HG03196 (cell line): ENCODE data around the gene CDC42BPB.

ENCODE experiments used
- ATAC-seq: cut with Tn5 transposase; IDR thresholded peaks from one replicate; pipeline ENCODE4 v1.9.1; 2021; ENCODE audit not compliant: unreplicated experiment

CDC42BPB gene

DNA sequence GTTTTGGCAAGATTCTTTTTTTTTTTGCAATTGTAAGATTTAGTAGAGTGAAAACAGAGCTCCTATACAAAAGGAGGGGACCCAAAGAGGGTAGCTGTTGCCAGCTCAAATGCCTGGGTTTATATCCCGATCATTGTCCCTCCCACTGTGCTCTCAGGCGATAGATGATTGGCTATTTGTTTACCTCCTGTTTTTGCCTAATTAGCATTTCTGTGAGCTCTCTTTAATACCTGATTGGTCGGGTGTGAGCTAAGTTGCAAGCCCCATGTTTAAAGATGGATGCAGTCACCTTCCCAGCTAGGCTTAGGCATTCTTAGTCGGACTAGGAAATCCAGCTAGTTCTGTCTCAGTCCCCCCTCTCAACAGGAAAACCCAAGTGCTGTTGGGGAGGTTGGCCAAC is 39.0 kb upstream of the CDC42BPB start:
- no peak for ATAC-seq

DNA sequence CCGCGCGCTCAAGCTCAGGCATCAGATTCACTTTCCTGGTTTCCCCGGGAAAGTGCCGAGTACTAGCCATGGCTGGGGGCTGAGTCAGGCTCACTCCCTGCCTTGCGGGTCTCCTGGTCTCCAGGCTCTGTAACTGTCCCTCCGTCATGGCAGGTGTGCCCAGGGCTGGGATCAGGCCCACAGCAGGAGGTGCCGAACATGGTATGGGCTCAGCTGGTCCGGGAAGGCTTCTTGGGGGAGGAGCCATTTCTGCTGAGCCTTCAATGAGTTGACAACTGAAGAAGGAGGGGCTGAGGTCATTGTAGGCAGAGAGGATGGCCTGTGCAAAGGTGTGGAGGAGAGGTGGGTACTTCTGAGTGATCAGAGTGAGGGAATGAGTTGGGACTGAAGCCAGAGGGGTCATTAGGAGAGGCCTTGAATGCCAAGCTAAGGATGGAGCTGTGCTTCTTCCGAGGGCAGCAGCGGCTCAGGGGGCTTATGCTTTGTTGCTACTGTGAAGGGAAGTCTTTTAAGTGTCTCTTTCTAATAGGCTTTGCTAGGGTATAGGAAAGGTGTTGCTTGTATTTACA is 37.9 kb upstream of the CDC42BPB start:
- no peak for ATAC-seq

DNA sequence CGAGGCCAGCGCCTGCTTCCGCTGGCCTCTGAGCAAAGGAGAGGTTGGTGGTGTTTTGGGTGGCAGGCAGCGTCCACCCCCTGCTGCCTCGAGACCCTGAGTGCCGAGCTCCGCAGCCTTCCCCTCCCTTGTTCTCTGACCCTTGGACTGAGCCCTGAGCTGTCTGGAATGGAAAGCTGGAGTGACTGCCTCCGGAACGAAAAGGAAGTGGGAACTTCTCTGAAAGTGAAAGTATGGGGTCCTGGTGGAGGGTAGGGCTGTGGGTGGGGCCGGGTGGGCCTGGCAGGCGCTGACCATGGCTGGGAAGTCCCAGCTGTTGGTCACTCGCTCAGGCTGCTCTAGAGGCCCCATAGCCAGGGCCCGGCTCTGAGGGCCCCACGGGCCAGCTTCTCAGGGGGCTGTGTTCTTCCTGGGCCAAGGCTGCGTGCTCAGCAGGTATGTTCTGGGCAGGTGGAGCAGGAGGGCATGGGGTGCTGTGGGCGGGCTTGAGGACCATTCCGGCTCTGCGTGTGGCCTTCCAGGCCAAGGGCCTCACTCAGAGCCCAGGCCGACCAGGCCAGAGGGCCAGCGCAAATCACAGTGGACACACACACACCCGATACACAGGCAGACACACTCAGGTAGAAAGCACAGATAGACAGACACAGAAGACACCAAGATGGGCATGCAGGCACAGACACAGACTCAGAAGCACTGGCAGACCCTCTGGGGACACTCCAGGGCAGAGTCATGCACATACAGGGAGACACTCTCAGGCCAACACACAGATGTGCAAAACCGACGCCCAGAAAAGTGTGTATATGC is 37.3 kb upstream of the CDC42BPB start, which contains the start of gene EXOC3L4:
TSS of gene EXOC3L4 (plus strand) at position 320 of the 804 bp plus-strand sequence. CDS start 5,495 bp downstream, outside the sequence.
- ATAC-seq = no peak

DNA sequence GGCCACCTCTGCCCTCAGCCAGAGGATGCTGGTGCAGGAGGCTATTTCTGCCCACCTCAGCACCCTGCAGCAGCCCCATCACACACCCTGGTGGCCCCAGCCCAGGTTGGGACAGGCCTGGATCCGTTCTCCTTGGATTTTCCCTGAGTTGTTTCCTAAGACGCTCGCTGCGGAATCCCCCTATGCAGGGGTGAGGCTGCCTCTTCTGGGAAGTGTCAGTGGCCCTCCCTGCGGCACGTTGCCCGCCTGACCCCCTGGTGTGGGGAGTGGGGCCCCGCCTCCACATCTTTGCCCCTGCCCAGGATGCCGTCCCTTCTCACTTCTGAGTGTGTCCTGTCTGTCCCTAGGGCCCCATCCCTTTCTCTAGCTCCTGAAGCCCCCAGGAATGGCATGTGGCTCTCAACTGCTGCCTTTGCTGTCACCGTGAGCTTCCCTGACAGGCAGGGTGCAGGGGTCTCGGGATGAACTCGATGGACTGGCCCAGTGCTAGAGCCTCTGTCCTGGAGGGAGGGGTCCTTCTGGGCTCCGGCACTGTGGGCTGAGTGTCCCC is 36.6 kb upstream of the CDC42BPB start:
- ATAC-seq = no peak

DNA sequence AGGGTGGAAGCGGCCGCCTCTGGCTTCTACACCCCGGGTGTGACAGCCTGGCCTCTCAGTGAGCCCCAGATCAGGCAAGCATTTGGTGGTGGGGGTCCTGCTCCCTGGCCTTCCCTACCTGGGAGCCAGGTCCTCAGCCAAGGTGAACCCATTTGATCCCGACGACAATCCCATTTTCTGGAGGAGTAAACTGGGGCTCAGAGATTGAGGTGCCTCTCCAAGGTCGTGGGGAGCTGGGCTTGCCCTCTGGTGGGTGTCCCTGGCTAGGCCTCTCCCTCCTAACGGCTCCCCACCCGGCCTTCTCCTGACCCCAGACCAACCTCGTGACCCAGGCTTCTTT is 34.5 kb upstream of the CDC42BPB start:
- ATAC-seq = no peak

- ATAC-seq = no peak
Observed at GRCh38 chr14:103091041-103091882, 33.9 kb upstream of the CDC42BPB start.

- ATAC-seq = no peak
Observed at GRCh38 chr14:103090481-103091020, 33.2 kb upstream of the CDC42BPB start.

DNA sequence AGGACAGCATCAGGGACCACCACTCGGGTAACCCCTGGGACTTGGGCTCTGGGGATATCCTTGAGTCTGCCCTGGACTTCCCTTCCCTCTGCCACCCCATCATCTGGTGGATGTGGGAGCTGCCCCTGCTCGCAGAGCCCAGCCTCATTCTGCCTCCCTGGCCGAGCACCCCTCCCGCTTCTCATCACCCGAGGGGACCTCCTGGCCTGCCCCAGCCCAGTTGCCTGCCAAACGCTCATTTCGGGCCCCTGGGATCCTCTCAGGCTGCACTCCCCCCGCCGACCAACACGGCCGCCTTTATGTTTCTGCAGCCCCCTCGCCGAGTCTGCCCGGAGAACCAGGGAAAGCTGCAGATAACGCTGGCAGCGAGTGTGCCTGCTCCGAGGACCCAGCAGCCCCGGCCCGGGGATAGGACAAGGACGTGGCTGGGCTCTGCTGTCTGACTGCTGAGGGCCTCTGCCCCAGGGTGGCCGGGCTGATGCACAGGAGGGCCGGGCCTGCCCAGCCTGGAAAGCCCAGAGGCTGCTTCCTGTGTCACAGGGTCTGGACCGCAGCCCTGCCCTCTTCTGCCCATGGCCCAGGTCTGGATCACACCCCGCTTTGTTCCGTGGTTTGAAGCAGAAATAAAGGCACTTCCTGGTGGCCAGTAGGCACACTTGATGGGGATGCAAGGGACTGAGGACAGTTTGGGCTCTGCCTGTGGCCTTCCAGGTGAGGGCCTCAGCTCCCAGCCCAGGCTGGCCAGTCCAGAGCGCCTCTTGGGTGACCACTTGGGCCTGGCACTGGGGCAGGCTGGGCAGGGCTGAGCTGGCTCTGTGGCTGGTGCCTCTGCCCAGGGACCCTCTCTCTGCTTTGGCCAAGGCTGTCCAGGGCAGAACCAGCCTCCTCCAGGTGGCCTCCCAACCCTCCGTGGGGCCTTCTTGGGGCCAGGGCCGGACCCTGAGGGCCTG is 32.3 kb upstream of the CDC42BPB start:
- no peak for ATAC-seq

DNA sequence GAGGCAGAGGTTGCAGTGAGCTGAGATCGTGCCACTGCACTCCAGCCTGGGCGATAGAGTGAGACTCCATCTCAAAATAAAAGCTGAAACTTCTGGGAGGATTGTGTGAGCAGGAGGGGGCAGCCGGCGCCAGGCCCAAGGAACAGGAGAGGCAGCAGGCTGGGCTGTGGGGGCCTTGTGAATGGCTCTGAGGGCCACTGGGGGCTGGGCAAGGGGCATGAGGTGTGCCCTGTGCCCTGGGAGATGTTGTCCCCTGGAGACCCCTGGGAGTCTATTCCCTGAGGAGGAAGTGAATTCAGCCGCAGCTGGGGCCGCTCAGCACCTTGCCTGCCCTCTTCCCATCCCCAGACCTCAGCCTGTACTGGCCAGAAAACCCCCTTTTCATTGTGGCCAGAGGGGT is 31.6 kb upstream of the CDC42BPB start:
- ATAC-seq = no peak

GRCh38 chr14:103087343-103087835 is 30.0 kb upstream of the CDC42BPB start:
- no peak for ATAC-seq

- ATAC-seq = no peak
Observed at GRCh38 chr14:103086771-103087342, 29.5 kb upstream of the CDC42BPB start.

DNA sequence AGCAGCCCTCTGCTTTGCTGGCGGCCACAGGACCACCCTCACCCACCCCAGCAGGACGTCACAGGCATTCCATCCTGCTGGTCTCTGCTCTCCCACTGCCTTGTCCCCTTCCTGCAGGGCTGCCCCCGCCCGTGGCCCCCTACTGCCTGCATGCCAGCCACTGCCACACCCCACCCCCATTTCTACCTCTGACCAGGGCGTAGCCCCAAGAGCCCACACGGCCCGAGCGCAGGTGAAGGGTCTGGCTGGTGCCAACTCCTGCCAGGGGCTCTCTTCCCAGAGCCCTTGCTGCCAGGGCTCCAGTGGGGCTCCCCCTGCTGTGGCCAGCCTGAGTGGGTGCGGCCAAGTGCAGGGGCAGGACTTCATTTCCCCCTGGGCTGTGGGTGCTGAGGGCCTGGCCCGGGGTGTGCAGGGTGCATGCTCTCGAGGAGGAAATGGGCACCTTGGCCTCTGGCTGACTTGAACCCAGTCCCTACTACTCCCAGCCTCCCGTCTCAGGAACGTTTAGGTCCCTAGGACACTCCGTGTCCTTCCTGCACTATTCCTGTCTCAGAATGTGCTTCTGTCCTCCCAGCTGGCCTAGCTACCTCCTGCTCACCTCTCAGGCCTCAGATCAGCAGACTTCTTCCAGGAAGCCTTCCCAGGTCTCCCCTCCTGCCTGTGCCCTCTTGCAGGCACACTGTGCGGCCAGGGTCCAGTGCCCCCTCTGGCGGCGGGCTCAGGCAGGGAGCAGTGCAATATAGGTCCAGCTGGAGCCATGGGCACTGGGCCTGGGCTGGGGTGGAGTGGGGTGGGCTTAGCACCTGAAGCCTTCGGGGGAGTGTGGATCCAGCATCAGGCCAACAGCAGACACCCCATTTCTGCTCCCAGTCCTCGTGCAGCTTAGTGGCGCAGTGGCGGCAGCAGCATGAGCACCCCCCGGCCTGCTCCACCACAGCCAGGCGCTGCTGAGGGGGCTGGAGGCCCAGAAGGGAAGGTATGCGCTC is 28.1 kb upstream of the CDC42BPB start:
- no peak for ATAC-seq

GRCh38 chr14:103084021-103084919 is 26.9 kb upstream of the CDC42BPB start, which contains the start of gene LBHD2:
LBHD2 (plus strand) TSS chr14:103084210; CDS start chr14:103086013, 1,803 bp downstream.
- ATAC-seq = no peak

GRCh38 chr14:103081951-103082350 is 24.6 kb upstream of the CDC42BPB start:
- ATAC-seq = no peak

DNA sequence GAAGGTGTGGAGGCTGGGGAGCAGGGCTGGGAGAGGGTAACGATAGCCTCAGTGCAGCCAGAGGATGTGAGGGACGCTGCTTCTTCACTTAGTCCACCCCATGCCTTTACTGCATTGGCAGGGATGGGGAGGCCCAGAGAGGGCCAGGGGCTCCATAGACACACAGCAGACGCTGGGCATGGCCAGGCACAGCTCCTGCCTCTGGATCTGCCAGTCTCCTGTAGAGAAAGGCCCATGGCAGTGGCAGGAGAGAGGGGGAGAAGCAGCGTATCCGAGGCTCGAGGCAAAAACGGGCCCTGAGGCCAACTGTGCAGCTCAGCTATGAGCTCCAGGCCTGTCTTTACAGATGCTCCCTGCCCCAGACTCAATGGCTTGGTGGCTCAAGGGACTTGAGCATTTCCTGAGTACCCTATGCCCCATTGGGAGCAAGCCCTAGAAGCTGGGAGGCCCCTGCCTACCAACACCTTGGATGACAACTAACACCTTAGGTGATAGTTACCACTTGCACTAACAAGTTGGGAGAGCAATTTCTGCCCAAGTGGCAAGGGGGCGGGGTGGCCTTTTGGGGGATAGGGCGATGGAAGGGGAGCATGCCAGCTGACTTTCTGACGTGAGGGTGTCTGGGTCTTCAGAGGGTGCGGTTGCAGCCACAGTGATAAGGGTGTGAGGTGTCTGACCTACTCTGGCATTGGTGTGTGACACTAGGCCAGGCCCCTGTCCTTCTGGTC is 21.7 kb upstream of the CDC42BPB start:
- no peak for ATAC-seq

DNA sequence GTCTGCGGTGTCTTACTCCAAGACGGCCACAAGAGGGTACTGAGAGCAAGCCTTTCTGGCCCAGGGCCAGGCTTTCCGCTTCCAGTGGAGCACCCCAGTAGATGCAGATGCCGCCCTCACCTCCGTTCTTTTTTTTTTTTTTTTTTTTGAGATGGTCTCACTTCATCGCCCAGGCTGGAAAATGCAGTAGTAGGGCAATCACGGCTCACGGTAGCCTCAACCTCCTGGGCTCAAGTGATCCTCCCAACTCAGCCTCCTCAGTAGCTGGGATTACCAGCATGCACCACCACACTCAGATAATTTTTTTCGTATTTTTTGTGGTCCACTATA is 21.0 kb upstream of the CDC42BPB start:
- ATAC-seq = no peak
